ENCODE measurements around the gene SPRY4. TPM values are rescaled to one million over a fixed set of nuclear protein-coding genes. Genes with fewer than 3 reads are reported as not detected.
"Not testable (repeated sequence)": the region's sequence is repeated elsewhere in the genome, so short reads cannot be mapped to it uniquely, and the experiment has no call there.

The SPRY4 gene
- total RNA-seq, 1 donor from 2014 or later: 14.8 TPM

- Mint-ChIP-seq H3K36me3 (ENCODE audit: insufficient read depth) (no peaks in the 10 kb centered on the region), H3K9me3 (ENCODE audit: low read depth) (no peaks in the 10 kb centered on the region), H3K27ac (peak overlapping the region; percentile 97), H3K4me1 (ENCODE audit: low read depth) (peaks cover 18% of the 10 kb centered on the region), H3K4me3 (ENCODE audit: low read depth) (peak overlapping the region; percentile 79), H3K27me3 (no peaks in the 10 kb centered on the region)
- DNase-seq (ENCODE audit: low spot score, unreplicated experiment): peak; percentile 64
- TF ChIP-seq CTCF (IDR thresholded peaks at IDR 0.05; ENCODE audit: unreplicated experiment): no peak
Measured at GRCh38 chr5:142356716-142357468, 32.1 kb upstream of the SPRY4 start.

GRCh38 chr5:142356349-142356715, 31.5 kb upstream of the SPRY4 start:
- Mint-ChIP-seq H3K36me3 (ENCODE audit: insufficient read depth) (no peaks in the 10 kb centered on the region), H3K27me3 (no peaks in the 10 kb centered on the region), H3K4me1 (ENCODE audit: low read depth) (peaks cover 18% of the 10 kb centered on the region)

GRCh38 chr5:142353071-142353472, 28.3 kb upstream of the SPRY4 start:
- no peaks in the 10 kb centered on the region for H3K36me3 Mint-ChIP-seq (ENCODE audit: insufficient read depth)
- peak overlapping the region; percentile 41 for H3K27ac Mint-ChIP-seq
- peaks cover 3% of the 10 kb centered on the region for H3K9me3 Mint-ChIP-seq (ENCODE audit: low read depth)
- no peaks in the 10 kb centered on the region for H3K27me3 Mint-ChIP-seq
- no peak overlapping the region for H3K4me3 Mint-ChIP-seq (ENCODE audit: low read depth)
- TF ChIP-seq CTCF (IDR thresholded peaks at IDR 0.05; ENCODE audit: unreplicated experiment): no peak
- no peak for DNase-seq (ENCODE audit: low spot score, unreplicated experiment)
- peaks cover 6% of the 10 kb centered on the region for H3K4me1 Mint-ChIP-seq (ENCODE audit: low read depth)

More at GRCh38 chr5:142356349-142356715, 31.5 kb upstream of the SPRY4 start:
- Mint-ChIP-seq H3K27ac (peak overlapping the region; percentile 97), H3K4me3 (ENCODE audit: low read depth) (peak overlapping the region; percentile 79), H3K9me3 (ENCODE audit: low read depth) (no peaks in the 10 kb centered on the region)
- no peak for DNase-seq (ENCODE audit: low spot score, unreplicated experiment)
- no peak for TF ChIP-seq CTCF (IDR thresholded peaks at IDR 0.05; ENCODE audit: unreplicated experiment)

- no peak for DNase-seq (ENCODE audit: low spot score, unreplicated experiment)
- no peaks in the 10 kb centered on the region for H3K27me3 Mint-ChIP-seq
- peaks cover 3% of the 10 kb centered on the region for H3K4me1 Mint-ChIP-seq (ENCODE audit: low read depth)
- no peak overlapping the region for H3K4me3 Mint-ChIP-seq (ENCODE audit: low read depth)
- TF ChIP-seq CTCF (IDR thresholded peaks at IDR 0.05; ENCODE audit: unreplicated experiment): no peak
- no peak overlapping the region for H3K27ac Mint-ChIP-seq
- H3K36me3 Mint-ChIP-seq (ENCODE audit: insufficient read depth): peaks cover 11% of the 10 kb centered on the region
- peaks cover 7% of the 10 kb centered on the region for H3K9me3 Mint-ChIP-seq (ENCODE audit: low read depth)
Measured at GRCh38 chr5:142350021-142350420, 25.2 kb upstream of the SPRY4 start.

- Mint-ChIP-seq H3K4me3 (ENCODE audit: low read depth) (no peak overlapping the region), H3K36me3 (ENCODE audit: insufficient read depth) (peaks cover 24% of the 10 kb centered on the region), H3K27ac (no peak overlapping the region)
Measured at GRCh38 chr5:142346706-142347105, 21.9 kb upstream of the SPRY4 start.

GRCh38 chr5:142344915-142345314, 20.1 kb upstream of the SPRY4 start:
- H3K27me3 Mint-ChIP-seq; H3K27ac Mint-ChIP-seq; DNase-seq (ENCODE audit: low spot score, unreplicated experiment); H3K4me3 Mint-ChIP-seq (ENCODE audit: low read depth); H3K4me1 Mint-ChIP-seq (ENCODE audit: low read depth): not testable (repeated sequence)
- H3K36me3 Mint-ChIP-seq (ENCODE audit: insufficient read depth): peaks cover 27% of the 10 kb centered on the region
- peaks cover 22% of the 10 kb centered on the region for H3K9me3 Mint-ChIP-seq (ENCODE audit: low read depth)

More at GRCh38 chr5:142346706-142347105, 21.9 kb upstream of the SPRY4 start:
- Mint-ChIP-seq H3K4me1 (ENCODE audit: low read depth) (no peaks in the 10 kb centered on the region), H3K9me3 (ENCODE audit: low read depth) (peaks cover 22% of the 10 kb centered on the region), H3K27me3 (no peaks in the 10 kb centered on the region)
- DNase-seq (ENCODE audit: low spot score, unreplicated experiment): no peak
- TF ChIP-seq CTCF (IDR thresholded peaks at IDR 0.05; ENCODE audit: unreplicated experiment): no peak

Data from progenitor cell of endocrine pancreas (in vitro differentiated cells).